GM19455 (cell line): ENCODE measurements around the gene CLDN24.

Source experiments
- ATAC-seq: cut with Tn5 transposase; IDR thresholded peaks from one replicate; pipeline ENCODE4 v1.9.1; 2021; ENCODE audit not compliant: unreplicated experiment

Gene CLDN24

GRCh38 chr4:183323295-183323694 lies 1.1 kb upstream of the CLDN24 start:
- ATAC-seq = no peak

DNA sequence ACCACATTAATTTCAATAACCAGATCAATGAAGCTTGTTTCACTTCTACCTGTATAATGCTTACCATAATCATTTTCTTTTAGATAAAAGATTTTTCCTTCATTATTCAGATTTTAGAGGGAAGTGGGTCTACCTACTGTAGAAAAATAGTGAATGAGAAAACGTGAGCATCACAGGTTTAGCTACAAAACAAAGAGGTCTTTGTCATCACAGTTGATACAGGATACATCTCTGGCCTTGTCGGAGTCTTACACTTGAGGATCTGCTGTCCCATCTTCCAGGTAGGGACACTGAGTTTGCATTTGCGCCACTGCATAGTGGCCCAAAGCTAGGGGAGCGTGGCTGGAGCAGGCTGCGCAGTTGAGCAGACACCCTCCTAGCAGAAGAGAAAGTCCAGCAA lies 710 bp downstream of the CLDN24 start:
- no peak for ATAC-seq

DNA sequence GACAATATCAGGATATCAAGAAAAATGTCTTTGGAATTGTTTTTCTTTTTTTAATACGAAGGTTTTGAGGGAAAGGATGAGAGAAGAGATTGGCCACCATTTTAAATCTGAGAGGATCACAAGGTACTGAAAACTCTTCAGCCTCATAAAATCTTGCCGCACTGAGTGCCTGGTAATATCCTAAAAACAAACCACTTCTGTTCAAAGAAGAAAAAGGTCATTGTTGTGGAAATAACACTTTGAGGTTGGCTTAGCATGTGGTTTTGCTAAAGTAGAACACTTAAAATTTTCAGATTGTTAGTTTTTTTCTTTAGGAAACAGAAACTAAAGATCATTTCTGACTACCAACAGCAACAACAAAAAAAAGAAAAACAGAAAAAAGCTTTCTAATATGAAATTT lies 1.1 kb downstream of the CLDN24 start:
- no peak for ATAC-seq

GRCh38 chr4:183320211-183321059 lies 1.8 kb downstream of the CLDN24 start, which contains the start of gene CLDN22:
TSS of gene CLDN22 (minus strand) at chr4:183320276. CDS start at chr4:183320218, 58 bp downstream.
- ATAC-seq = no peak

DNA sequence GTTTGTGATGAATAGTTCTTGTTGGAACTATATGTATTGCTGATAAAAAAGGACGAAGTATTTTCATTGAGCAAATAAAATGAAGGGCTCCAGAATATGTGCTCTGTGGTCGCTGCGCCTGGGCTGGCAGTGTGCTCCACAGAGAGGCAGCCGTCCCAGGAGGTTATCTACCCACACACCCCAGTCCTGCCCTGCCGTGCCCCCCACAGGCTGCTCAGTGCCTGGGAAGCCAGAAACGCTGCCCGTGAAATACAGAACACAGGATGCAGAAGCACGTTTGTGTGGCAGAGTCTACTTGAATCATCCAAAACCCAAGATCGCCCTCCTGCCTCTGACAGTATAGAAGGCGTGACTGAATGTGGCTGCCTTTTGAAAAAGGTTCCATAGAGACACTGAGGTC lies 3.6 kb downstream of the CLDN24 start:
- no peak for ATAC-seq

DNA sequence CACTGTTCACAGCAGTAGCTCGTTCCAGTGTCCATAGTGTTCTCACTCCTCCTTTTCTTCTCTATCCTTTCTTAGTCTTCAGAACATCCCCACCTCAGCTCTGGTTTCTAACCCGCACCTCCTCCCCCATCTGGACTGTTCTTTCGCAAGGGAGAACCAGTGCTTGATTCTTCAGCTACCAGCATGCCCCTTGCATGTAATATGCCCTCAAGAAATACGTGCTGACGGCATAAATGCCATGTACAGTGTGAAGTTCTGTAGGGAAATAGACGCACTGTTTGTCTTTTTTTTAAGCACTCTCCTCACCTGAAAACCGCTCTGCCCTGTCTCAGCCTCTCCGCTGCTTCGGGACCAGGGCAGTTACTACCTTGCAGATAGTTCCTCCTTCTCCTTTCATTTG lies 7.4 kb downstream of the CLDN24 start:
- ATAC-seq = no peak

DNA sequence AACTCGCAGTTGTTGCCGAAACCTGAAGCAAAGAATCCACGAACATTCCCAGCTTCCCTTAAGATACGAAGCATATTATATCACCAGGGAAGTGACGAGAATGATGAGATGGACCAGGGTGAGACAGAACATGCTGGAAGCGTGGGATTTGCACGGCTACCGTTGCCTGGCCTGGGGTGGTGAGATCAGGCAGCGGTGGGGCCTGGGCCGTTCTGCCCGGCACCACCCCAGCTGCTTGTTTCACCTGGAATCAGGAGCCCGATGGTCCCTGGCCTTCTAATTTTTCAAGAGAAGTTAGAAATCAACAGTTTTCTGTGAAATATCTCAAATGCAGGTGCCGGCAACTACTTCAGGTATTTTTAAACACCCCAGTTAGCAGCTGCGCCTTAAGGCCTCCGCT lies 7.9 kb downstream of the CLDN24 start:
- ATAC-seq = no peak

- ATAC-seq = no peak
Measured at GRCh38 chr4:183312841-183313240, 9.4 kb downstream of the CLDN24 start.

GRCh38 chr4:183306811-183307210 lies 15.4 kb downstream of the CLDN24 start:
- ATAC-seq = no peak

DNA sequence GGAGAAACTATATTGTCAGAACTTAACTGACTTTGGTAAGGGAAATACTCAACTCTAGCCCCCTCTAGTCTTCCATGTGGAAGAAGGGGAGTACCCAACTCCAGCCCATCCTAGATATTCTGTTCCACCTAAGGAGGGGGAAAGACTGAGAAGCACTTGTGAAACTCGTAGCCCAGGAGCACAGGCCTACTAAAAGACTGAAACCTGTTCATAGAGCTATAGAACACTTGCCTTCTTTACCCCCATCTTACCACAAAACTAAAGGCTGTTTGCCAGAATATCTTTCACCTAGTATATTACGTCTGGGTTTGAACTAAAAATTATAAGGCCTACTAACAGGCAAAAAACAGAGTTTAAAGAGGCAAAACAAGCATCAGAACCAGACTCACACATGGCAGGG lies 17.7 kb downstream of the CLDN24 start:
- ATAC-seq = no peak

DNA sequence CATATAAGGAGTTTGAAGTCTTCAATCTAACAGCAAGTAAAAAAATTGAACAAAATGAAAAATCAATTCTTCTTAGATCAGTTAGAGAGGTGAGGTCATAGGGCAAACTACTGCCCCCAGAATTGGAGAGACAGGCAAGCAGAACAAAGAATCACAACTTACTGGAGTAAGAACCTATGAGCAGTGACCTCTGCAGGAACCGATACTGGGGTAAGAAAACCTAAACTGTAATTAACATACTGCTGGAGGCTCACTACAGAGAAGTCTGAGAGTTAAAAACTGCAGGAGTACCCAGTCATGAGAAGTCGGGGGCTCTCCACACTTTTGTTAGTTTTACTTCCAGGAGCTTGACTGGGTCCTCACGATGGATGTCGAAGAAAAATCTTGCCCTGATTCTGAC lies 18.2 kb downstream of the CLDN24 start:
- ATAC-seq = no peak

DNA sequence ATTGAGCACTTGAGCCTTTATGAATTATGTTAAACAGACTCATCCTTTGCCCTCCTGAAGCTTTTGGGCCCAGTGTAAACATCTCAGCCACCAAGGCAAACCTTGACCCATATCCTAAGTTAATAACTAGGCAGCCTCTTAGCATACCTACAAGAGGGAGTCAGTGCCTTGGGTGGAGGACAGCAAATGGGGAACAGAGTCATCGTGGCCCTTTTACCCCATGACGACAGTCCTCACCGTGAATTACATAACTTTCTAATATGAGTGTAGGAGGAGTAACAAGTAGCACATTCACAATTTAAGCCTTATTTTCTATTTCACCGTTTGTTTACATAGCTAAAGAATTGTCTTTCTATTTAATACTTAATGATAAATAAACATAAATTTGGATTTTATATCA lies 18.9 kb downstream of the CLDN24 start:
- no peak for ATAC-seq

- ATAC-seq = no peak
Measured at GRCh38 chr4:183300655-183301054, 21.6 kb downstream of the CLDN24 start.

DNA sequence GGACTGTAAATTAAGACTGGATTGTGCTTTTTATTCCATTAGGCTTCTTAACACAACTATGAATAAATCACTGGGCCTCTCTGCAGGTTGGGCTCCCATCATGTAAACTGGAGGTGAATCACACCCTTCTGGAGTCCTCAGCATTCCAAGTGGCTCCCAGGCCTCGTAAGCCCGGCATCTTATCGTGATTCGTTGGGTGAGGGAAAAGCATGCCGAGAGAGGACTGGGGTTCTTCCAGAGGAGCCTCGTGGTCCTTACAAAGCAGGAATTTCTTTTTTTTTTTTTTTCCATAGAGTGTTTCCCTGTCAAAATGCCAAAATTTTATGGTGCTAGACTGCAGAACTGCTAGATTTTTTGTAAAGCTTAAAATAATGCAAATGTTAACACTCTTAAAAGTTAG lies 22.2 kb downstream of the CLDN24 start:
- no peak for ATAC-seq

- no peak for ATAC-seq
Measured at GRCh38 chr4:183299464-183299863, 22.8 kb downstream of the CLDN24 start.

GRCh38 chr4:183297675-183298074 lies 24.6 kb downstream of the CLDN24 start:
- ATAC-seq = no peak

- no peak for ATAC-seq
Measured at GRCh38 chr4:183295711-183296110, 26.5 kb downstream of the CLDN24 start.

DNA sequence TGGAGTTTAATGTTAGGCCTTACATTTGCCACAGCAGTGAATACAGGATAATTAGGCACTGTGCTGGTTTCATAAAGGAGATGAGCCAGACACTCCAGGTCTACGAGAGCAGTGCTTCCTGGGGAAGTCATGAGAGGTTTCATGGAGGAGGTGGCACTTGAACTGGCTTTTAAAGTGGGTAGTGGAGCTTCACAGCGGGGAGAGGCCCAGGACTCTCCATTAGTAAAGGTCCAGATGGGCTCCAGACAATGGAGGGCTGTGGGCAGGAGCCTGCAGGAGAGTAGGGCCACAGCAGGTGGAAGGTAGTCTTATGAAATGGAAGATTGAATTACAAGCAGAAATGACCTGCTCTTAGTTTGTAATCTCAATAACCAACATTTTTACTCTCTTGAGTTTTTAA lies 31.2 kb downstream of the CLDN24 start:
- ATAC-seq = no peak

DNA sequence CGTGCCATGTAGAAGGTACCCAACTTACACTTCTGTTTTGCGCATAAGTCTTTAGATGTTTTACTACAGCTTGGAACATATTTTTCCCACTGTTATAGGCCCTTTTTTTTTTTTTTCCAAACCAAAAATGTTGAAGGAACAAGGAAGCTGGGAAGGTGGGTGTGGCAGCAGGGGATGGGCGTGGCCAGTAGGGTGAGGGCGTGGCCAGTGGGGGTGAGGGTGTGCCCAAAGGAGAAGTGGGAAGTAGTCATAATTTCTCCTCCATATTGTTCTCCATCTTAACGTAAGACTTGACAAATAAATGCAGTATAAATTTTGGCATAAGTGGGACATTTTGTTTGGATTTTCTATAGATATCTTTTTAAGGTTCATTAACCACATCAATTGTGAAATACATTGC lies 32.5 kb downstream of the CLDN24 start:
- no peak for ATAC-seq

DNA sequence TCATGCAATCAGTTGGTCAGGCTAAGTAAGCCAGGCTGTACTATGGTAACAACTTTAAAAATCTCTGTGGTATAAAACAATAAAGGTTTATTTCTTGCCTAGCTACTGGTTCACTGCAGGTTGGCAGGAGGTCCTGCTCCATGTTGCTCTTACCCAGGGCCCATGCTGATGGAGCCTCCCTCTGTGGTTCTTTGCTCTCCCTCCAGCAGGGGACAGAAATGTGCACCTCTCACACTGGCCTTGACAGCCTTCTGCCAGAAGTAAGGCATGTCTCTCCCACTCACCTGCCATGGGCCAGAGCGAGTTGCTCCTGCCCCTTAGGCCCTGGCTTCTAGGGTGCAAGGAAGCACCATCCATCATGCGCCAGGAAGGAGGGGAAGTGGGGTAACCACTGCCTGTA lies 33.3 kb downstream of the CLDN24 start:
- no peak for ATAC-seq

- peak; percentile 61 for ATAC-seq
Measured at GRCh38 chr4:183287677-183288076, 34.5 kb downstream of the CLDN24 start.

DNA sequence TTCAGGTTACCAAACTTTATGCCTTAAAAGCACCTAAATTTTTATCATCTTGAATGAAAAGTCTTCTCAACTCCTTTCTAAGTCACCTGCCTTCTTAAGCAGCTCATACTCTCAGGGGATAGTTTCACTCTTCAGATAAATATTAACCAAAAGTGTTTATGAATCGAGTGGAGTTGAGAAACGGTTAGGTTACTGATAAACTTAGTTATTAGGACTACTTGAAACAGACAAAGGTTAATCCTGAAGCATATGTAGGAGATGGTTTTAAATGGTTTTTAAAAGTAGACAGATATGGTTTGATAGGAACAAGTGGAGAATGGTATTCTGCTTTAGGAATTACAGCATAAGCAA lies 34.9 kb downstream of the CLDN24 start:
- peak; percentile 62 for ATAC-seq
